NCI-H1436 (cell line): ENCODE measurements around the gene ZNF837.
"Not testable (repeated sequence)": the region's sequence is repeated elsewhere in the genome, so short reads cannot be mapped to it uniquely, and the experiment has no call there.

Experiments
- DNase-seq: peaks from one replicate; lab custom pipeline; 2025; lab: John Stamatoyannopoulos, UW

The ZNF837 gene

DNA sequence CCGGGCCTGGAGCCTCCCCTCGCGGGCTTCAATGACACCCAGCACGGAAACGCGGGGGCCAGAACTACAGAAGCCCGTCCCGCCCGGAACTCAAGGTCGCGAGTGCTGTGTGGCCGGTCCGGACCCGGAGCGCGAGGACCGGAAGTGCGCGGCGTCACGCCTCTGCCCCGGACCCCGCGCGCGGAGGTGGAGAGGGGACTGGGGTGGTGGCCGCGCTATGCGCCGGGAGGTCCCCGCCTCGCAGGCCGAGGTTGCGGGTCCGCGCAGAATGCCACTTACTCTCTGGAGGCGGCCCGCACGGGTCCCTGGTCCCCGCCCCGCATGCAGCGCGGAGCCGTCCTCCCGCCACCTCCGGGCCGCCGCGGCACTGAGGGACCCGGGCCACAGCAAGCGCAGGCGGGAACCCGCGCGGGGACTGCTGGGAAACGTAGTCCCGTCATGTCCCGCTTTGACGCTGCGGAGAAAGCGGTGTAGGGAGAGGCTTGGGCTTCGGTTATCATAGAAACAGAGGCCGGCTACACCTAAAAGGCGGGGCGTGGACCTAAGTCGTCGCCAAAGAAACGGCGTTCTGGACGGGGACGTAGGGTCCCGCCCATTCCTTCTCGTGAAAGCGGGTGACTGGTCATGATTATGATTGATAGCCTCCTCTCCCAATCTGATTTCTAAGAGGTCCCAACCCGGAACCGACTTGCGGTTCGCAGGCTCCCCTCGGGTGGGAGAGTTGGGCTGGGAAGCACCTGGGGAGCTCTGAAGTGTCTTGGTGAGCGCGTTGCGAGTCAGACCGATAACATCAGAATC lies at the start of gene ZNF837:
Gene ZNF837, minus strand, starts transcription at position 369 of the 798 bp plus-strand sequence. CDS start 11,698 bp downstream, outside the sequence.
- peak; percentile 100 for DNase-seq

DNA sequence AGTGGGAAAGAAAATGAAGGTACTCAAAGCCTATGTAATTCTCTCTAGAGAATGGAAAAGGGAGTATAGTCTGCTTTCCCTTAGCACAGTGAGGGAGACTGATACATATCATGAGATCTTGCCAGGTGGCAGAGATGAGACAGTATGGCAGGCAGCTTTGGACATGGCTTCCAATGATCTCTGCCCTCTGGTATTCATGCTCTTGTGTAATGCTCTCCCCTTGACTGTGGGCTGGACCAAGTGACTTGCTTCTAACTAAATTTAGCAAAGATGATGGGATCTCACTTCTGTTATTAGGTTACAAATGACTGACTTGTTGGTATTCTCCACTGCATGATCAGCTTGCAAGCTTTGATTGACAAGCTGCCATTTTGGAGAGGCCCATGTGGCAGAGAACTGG lies 48.9 kb upstream of the ZNF837 start:
- DNase-seq = no peak

DNA sequence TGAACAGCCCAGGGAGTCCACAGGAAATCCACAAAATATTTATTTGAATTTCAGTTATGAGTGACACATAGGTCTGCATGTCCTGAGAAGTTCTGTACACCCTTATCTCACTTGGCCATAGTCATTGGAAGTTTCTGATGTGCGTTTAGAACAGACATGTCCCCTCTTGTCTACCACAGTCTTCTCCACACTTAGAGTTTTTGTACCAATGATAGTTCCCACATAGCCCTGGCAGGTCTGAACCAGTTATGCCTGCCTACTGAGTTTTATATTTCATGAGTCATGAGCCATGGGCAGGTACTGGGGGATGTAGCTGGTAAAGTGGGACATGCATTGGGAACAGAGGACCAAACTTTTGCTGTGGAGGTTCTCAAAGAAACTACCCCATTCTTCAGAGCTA lies 47.8 kb upstream of the ZNF837 start:
- DNase-seq = no peak

DNA sequence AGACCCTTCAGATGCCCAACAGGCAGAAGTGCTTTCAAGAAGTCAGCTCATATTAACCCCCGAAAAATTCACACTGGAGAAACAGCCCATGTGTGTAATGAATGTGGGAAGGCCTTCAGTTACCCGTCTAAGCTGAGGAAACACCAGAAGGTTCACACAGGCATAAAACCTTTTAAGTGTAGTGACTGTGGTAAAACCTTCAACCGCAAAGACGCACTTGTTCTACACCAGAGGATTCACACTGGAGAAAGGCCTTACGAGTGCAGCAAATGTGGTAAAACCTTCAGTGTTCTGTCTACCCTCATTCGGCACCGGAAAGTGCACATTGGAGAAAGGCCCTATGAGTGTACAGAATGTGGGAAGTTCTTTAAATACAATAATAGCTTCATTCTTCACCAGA lies 36.2 kb upstream of the ZNF837 start:
- no peak for DNase-seq

DNA sequence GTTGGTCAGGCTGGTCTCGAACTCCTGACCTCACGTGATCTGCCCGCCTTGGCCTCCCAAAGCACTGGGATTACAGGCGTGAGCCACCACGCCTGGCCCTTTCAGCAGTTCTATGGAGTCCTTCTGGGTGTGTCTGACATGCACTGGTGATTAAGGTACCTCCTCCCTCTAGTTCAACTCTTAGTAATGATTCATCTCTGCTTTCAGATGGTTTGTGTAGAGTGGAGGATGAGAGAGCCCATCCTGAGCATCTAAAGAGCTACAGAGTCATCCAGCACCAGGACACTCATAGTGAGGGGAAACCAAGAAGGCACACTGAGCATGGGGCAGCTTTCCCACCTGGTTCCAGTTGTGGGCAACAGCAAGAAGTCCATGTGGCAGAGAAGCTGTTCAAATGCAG lies 35.8 kb upstream of the ZNF837 start:
- no peak for DNase-seq

DNA sequence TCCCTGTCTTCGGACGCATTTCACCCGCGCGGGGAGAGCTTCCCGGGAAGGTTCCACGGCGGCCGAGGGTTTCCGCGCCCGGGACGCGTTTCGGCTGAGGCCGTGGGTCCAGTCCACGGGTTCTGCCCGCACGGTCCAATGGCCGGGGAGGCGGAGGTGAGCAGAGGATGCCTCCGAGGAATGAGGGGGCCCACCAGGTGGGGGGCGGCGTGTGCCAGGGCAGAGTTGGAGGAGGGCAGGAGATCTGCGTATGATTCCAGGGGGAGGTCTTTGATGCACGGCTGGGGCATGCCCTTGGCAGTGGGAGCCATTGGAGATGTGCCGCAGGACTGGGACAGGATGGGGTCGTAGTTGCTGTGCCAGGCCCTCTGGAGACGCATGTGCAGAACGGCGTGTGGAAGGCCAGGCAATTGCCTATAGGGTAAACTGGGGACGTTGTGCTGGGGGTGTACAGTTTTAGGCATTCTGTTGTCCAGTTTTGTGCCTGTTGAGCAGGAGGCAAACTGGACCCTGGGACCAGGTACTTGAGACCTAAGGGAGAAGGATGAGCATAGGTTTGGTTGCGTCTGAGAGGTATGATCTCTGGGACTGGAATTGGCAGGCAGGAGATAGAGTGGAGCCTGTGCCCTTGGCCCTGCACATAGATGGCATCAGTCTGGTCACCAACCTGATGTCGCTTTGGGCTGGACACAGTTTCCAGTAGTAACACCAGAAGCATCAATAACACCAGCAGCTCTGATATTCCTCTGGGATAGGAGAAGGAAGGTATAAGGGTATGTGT lies 28.4 kb upstream of the ZNF837 start:
- peak; percentile 14 for DNase-seq

DNA sequence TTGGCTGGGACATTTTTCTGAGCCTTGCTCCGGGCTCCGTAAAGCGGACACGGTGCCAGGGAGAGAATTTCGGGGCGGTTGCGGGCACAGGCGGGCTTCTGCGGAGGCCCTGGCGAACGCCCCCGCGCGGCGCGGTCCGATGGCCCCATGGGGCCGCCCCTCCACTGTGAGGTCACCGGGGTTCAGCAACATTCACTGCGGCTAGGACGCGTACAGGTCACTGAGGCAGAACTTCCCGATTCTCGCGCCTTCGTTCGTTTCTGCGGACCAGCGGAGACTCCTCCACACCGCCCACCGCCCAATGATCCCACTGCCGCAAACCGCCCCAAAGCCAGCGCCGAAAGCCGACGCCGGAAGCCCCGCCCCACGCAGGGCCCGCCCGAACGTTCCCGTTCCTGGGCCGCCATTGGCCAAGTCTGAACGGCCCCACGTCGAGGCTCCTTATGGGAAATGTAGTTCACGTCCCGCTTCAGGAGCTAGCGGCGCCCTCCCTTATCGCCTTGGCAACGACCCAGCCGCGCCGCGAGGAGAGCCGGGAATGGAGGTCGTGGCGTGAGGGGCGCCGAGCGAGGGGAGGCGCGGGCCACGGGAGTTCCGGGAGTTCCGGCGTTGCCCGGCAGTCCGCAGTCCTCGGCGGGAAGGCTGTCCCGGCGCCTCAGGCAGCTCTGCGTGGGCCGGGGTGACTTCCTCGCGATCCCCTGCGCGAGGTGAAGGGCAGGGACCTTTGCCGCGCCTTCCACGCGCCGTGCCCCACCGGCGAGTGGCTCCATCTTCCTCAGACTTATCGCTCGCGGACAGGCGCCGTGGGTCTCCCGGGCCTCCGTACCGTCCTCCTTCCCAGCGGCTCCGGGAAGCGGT lies 27.6 kb upstream of the ZNF837 start, which contains the start of gene ZNF584:
Gene ZNF584, plus strand, starts transcription at position 498 of the 858 bp plus-strand sequence. CDS start 499 bp downstream, outside the sequence.
- peak; percentile 99 for DNase-seq

DNA sequence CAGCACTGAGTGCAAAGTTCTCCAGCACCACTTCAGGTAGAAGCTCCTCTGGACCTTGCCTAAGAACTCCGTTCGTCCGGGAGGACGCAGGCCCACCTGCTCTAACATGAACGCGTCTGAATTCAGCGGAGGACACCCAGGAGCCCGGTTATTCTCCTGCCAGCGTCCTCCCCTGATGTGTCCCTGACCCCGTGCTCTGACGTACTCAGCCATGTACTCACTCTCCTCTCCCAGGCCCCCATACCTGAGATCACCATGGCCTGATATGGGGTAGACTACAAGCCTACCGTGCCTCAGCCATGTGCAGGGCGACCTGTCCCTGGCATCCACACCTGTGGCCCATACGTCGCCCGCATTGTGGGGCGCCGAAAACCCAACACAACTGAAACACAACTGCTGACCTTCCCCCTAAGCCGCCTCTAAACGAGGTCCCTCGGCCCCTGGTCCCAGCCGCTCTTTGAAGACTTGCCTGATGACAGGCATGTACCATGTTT lies 26.9 kb upstream of the ZNF837 start:
- no peak for DNase-seq

DNA sequence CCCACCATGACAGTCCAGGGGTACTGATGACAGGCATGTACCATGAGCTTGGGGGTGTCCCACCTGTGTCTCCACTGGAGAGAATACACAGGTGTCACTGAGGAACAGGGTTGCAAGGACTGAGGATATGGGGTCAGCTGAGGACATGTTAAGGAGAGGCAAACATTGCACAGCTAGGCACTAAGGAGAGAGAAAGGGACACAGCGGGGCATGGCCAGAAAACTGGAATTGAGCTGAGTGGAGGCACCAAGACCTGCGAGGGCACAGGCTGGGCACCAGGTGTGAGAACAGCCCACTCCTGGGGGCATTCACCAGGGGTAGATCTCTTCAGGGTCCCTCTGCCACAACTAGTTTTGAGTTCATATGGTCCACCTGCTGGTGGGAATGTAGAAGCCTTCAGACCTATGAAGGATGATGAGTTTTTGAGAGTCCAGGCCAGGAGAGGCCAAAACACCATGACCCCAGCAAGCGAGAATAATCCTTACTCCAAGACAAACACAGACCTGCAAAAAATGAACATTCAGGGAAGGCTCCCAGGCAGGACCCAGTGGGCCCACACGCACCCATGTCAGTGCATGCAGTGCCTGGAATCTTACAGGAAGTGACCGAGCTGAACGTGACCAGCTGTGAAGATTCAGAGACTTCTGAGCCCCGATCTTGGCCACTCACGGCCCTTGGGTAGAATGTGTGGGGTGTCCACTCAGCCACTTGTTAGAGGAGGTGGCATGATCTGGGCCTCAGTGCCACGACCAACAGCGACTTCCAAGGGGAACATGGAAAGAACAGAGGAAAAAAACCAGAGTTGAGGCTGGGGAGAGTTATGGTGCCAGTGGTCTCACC lies 26.2 kb upstream of the ZNF837 start:
- no peak for DNase-seq

DNA sequence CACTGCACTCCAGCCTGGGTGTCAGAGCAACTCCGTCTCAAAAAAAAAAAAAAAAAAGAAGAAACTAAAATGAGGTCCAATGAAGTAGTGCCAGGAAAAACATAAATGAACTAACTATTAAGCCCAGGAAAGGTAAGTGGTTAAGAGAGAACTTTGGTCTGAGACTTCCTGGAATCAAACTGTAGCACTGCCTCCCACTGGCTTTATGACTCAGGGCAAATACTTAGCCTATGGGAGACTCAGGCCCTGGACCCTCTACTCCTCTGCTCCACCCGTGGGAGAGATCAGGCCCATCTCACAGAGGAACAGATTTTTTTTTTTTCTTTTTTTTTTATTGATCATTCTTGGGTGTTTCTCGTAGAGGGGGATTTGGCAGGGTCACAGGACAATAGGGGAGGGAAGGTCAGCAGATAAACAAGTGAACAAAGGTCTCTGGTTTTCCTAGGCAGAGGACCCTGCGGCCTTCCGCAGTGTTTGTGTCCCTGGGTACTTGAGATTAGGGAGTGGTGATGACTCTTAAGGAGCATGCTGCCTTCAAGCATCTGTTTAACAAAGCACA lies 23.2 kb upstream of the ZNF837 start:
- not testable (repeated sequence) for DNase-seq

DNA sequence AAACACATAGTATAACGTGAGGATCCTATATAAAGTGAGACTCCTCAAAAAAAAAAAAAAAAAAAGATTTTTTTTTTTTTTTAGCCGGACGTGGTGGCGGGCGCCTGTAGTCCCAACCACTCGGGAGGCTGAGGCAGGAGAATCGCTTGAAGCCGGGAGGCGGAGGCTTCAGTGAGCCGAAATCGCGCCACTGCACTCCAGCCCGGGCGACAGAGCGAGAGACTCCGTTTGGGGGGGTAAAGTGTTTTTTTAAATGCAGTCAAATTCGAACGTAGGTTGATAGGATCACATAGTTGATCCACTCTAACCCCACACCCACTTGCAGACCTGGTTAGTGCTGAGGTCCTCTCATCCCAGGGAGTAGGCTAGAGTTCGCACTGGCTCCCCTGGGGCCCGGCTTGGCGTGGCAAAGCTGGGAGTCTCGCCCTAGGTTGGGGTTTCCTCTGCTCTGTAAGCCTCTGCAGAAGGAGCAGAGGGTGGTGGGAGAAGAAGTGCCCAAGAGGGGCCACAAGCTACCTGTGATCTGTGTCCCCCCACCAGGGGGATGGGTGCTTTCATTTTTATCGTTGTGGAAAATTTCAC lies 21.1 kb upstream of the ZNF837 start:
- DNase-seq = no peak

DNA sequence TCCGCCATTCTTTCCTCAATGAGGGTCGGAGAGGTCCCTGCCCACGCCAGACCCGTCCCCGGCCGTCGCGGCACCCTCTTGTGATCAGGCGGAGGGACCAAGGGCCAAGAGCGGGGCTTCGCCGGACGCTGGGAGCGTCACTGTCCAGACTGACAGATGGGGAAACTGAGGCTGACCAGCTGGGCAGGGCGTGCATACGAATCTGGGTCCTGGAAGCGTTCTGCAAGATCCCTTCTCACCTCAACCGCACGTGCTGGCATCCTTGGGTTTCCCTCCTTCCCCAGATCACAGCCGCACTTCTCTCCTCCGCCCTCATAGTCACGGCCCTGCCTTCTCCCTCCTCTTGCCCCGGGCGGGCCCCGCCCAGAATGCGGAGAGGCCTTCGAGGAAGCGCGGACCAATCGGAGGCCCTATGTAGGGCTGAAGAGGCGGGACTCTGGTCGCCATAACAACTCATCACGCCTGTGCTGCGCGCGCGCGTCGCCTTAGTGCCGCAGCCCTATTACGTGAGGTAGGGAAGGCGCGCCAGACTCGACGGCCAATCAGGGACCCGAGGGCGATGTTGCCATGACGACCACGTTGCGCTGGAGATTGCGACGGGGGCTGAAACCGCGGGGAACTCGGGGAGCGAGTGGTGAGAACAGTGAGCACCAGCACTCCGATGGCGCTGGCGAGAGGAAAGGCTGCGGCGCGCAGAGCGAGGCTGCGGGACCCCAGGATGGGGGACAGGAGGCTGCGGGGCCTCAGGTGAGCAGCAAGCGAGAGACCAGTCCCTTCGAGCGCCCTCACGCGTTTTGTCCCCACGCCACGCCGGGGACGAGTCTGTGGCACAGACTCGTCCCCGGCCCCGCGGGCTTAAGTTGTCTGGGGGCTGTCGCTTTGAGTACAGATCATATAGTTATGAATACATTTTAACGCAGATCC lies 20.3 kb upstream of the ZNF837 start:
- DNase-seq = peak; percentile 100

DNA sequence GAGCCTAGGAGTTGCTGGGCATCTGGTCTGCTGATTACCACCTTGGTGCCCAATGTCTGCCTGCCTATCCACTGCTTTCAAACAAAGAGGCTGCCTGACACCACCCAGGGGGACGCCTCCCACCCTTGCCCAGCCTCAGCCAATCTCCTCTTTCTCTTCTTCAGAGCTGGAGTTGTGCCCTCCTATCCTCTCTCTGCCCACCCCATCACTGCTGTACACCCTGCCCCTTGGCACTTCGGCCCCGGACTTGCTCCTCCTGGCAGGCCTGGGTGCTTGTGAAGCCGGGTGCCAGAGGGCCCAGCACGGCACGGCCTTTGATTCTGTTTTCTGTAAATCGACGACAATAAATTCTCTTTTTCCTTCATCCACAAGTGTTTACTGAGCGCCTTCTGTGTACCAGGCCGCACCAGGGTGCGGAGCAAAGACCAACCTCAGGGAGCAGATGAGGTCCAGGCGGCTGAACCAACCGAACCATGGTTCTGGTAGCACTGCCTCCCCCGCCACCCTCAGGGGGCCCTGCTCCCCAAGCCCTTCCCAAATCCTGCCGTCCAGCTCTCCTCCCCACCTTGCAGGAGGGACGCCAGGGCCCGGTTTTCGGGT lies 19.6 kb upstream of the ZNF837 start:
- peak; percentile 87 for DNase-seq

DNA sequence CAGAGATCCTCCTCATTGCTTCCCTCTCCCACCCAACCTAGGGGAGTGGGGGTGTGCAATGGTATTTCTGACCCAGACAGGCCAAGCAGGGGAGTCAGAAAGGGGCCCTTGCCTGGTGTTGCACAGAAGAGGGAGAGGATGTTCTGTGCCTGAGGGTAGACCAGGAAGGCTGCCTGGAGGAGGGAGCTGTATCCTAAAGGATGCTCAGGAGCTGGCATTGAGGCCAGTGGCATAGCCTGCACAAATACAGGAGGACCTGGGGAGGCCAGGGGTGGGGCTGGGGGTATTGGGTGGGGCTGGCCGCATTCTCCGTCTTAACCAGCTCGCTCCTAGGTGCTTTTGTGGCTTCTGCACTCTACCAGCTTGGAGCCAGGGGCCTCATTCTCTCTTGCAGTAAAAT lies 19.1 kb upstream of the ZNF837 start:
- DNase-seq = no peak

DNA sequence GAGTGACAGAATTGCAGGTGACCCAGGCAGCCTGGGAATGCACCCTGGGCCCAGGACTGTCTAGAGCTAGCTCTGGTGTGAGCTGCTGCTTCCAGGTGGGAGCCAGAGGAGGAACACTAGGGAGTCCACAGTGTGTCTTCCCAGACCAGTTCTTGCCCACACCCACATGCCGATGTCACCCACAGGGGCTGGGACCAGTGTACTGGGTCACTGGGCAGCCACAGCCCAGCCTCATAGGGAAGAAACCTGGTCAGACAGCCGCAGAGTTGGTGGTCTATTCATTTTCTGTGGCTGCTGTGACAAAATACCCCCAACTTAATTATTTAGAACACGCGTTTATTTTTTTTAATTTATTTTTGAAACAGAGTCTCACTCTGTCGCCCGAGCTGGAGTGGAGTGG lies 17.7 kb upstream of the ZNF837 start:
- no peak for DNase-seq

DNA sequence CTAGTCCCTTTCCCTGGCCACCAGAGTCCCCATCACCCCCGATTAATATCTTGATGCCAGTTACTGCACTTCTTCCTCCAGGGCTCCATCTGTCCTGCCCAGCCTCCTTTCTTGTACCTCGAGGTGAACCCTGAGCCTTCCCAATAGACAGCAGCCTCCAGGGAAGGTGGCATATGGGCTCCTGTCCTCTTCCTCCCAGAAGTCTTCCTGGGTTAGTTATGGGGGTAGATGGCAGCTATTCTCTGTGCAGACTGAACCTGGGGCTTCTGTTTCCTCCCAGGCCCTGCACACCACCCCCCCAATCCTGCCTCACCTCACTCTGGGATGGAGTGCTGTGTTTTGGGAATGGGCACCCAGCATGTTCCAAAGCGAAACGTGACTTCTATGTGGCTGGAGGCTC lies 17.3 kb upstream of the ZNF837 start:
- no peak for DNase-seq

DNA sequence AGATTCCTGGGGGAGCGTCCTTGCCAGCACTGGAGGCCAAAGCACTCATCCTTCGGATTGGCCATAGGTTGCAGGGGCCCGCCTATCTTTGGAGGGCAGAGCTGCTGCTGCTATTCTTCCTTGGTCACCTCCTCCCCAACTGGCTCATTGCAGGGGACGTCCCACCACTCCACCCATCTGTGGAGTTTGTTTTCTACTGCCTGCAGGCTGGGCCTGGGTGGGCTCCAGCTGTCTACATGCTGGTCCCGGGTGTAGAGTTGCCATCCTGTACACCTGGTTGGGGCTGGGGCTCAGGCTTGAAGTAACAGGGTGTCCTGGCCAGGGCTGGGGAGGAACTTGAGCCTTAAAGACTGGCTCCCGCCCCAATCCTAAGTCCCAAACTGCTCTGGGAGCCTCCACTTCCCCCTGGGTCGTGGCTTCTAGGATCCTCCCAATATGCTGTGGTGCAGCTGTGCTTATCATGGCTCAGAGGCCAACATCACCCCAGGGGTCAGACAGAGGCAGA lies 16.8 kb upstream of the ZNF837 start:
- no peak for DNase-seq

DNA sequence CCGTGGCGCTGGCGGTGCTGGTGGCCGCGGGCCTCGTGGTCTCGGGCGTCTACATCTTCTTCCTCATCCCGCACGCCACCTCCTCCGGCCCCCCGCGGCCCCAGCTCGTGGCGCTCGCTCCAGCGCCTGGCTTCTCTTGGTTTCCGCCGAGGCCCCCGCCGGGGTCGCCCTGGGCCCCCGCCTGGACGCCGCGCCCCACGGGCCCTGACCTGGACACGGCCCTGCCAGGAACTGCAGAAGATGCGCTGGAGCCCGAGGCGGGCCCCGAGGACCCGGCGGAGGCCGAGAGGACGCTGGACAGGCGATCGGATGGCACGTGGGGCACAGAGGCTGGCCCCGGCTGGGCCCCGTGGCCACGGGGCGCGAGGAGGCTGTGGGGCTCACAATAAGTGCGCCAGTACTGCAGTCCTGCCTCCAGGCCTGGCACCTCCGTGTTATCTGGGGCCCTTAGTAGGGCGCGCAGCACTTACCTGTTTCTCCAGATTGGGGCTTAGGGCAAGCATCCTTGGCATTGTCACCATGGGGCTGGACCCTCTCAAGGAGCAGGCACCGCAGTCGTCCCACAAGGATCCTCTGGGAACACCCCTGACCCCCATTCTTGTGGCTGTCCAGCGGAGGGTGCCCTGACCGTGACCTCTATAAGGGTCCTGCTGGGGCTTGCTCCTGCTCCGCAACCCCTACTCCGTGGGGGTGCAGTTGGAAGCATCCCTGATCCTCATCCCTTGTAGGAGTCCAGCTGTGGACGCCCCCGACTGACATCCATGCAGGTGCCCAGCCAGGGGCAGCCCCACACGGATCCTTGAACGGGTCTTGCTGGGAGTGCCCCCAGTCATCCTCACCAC lies 16.1 kb upstream of the ZNF837 start:
- no peak for DNase-seq
